Vagina (tissue), 2 donors: ENCODE measurements around the gene FOXO6. TPM values are rescaled to one million over a fixed set of nuclear protein-coding genes. Genes with fewer than 3 reads are reported as not detected.
A peak's percentile ranks its signal among the peaks of the same experiment; 100 is the strongest.

ENCODE experiments used
- DNase-seq, 2 donors: peaks; one replicate each; pipeline ENCODE4 v3.0.0-alpha.2; 2017; ENCODE audit errors: extremely low spot score in 2 of 2
- H3K27ac ChIP-seq: fragments of 200-600 bp; sonication (generic); one replicate; pipeline ENCODE4 v1.5.1; 2019
- H3K27me3 ChIP-seq: fragments of 200-600 bp; sonication (generic); one replicate; pipeline ENCODE4 v1.5.1; 2019
- H3K36me3 ChIP-seq, 2 donors: fragments of 200-600 bp; sonication (generic); one replicate each; pipeline ENCODE4 v1.5.1; 2017 to 2019
- H3K4me1 ChIP-seq: fragments of 200-600 bp; sonication (generic); one replicate; pipeline ENCODE4 v1.5.1; 2019
- H3K4me3 ChIP-seq, 2 donors: fragments of 200-600 bp; sonication (generic); 1 replicate in 1 of 2; 2 replicates in 1 of 2; pipeline ENCODE4 v1.5.1; 2016 to 2019
- H3K9me3 ChIP-seq: fragments of 200-600 bp; sonication (generic); one replicate; pipeline ENCODE4 v1.5.1; 2019
- POLR2A ChIP-seq, 2 donors: fragments of 450-650 bp; IDR thresholded peaks; one replicate each; pipeline ENCODE4 v1.6.1; 2017; ENCODE audit warnings: antibody characterized with exemption in 2 of 2, mild to moderate bottlenecking in 2 of 2, moderate library complexity in 2 of 2
- POLR2AphosphoS5 ChIP-seq, 2 donors: sonication (generic); formaldehyde crosslinking; IDR thresholded peaks; one replicate each; pipeline ENCODE4 v1.9.0; 2017; ENCODE audit warnings: antibody characterized with exemption in 2 of 2, mild to moderate bottlenecking in 2 of 2, low read depth in 1 of 2; ENCODE audit not compliant: insufficient read depth in 1 of 2
- intact Hi-C: fragments of 100-400 bp; cut with DNase I; formaldehyde crosslinking; loops from one replicate; pipeline ENCODE4 v1.15.1; 2023
- total RNA-seq: library from RNA; depleted of rRNA; stranded (reverse); fragments of >200 nt; gene quantifications from one replicate; pipeline ENCODE4 v1.2.3, GENCODE V29; 2016
- TF ChIP-seq, protein P1 (sequence below), 3 experiments: fragments of 450-650 bp in 2 of 3; fragments of 200-600 bp in 1 of 3; sonication (generic) in 1 of 3; IDR thresholded peaks; one replicate each; pipeline ENCODE4 v1.5.1; 2017 to 2019; ENCODE audit warnings: antibody characterized with exemption in 3 of 3, mild to moderate bottlenecking in 2 of 3, moderate library complexity in 2 of 3

FOXO6 gene
- total RNA-seq, 1 donor from 2014 or later, result 1.7 TPM

DNA sequence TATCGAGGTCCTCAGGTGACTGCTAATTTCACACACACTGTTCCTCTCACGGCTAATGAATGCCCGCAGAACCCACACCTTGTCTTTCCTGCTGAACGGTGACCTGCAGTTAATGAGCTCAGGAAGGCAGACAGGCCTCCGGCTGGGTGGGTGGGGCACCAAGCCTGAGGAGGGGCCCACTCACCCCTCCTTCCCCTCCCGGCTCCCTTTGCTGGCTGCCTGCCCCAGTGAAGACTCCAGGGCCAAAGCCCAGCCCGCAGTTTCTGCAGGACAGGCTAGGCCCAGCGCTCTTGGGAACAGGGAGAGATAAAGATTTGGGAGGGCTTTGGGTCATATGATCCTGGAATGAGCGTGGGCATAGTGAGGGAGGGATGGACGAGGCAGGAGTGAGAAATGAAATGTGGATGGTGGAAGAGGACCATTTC is 26.4 kb downstream of the FOXO6 start:
- Histone ChIP-seq H3K4me1 (peaks cover 55% of the 10 kb centered on the region), H3K27me3 (no peaks in the 10 kb centered on the region), H3K4me3 (no peak overlapping the region), H3K36me3 (no peaks in the 10 kb centered on the region), H3K27ac (peak overlapping the region; percentile 45), H3K9me3 (no peaks in the 10 kb centered on the region)
- TF ChIP-seq POLR2A (IDR thresholded peaks at IDR 0.05) (no peak), POLR2AphosphoS5 (IDR thresholded peaks at IDR 0.05; ENCODE audit: insufficient read depth in 1 of 2, low read depth in 1 of 2) (peak in 1 of 2 donors; percentile 59)
- TF ChIP-seq, protein P1, sequence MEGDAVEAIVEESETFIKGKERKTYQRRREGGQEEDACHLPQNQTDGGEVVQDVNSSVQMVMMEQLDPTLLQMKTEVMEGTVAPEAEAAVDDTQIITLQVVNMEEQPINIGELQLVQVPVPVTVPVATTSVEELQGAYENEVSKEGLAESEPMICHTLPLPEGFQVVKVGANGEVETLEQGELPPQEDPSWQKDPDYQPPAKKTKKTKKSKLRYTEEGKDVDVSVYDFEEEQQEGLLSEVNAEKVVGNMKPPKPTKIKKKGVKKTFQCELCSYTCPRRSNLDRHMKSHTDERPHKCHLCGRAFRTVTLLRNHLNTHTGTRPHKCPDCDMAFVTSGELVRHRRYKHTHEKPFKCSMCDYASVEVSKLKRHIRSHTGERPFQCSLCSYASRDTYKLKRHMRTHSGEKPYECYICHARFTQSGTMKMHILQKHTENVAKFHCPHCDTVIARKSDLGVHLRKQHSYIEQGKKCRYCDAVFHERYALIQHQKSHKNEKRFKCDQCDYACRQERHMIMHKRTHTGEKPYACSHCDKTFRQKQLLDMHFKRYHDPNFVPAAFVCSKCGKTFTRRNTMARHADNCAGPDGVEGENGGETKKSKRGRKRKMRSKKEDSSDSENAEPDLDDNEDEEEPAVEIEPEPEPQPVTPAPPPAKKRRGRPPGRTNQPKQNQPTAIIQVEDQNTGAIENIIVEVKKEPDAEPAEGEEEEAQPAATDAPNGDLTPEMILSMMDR (IDR thresholded peaks at IDR 0.05), result no peak
- intact Hi-C loops, result no loop called here
- DNase-seq, result no peak

DNA sequence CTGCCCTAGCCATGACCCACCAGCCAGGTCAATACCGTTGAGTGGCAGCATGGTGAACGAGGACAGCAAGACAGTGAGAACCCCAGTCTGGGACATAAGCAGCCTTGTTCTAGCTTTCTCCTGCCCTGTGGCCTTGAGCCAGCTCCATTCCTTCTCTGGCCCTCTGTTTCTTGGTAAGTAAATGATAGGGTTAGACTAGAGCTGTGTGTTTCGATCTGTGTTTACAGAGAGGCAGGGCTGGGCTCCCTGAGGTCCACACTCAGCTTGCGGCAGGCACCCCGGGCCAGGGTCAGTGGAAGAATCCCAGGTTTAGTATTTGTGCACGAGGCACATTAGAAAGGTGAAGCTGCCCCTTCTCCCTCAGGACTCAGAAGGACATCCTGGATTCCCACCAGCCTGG is 27.3 kb downstream of the FOXO6 start:
- no peaks in the 10 kb centered on the region for H3K27me3 ChIP-seq
- no peak for DNase-seq
- peaks cover 49% of the 10 kb centered on the region for H3K4me1 ChIP-seq
- H3K9me3 ChIP-seq, result no peaks in the 10 kb centered on the region
- intact Hi-C loops, result no loop called here
- H3K27ac ChIP-seq, result no peak overlapping the region
- H3K36me3 ChIP-seq, result no peaks in the 10 kb centered on the region
- no peak for TF ChIP-seq POLR2A (IDR thresholded peaks at IDR 0.05)
- TF ChIP-seq, protein P1 (IDR thresholded peaks at IDR 0.05), result no peak
- TF ChIP-seq POLR2AphosphoS5 (IDR thresholded peaks at IDR 0.05; ENCODE audit: insufficient read depth in 1 of 2, low read depth in 1 of 2), result no peak
- no peak overlapping the region for H3K4me3 ChIP-seq

DNA sequence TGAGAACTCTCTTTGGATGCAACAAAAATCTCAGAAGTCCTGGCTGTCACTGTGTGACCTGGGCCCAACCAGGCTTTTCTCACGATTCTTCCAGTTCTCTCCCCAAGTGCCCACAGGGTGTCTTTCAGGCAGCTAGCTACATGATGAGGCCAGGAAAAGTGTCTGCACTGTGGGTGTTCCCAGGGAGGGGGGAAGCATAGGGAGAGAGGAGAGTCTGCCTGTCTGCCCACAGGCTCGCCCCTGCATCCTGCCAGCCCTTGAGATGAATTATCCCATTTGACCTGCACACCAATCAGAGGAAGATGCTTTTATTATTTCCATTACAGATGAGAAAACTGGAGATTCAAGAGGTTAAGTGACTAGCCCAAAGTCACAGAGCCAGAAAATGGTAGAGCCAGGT is 27.8 kb downstream of the FOXO6 start:
- TF ChIP-seq POLR2AphosphoS5 (IDR thresholded peaks at IDR 0.05; ENCODE audit: insufficient read depth in 1 of 2, low read depth in 1 of 2), result no peak
- TF ChIP-seq POLR2A (IDR thresholded peaks at IDR 0.05), result no peak
- TF ChIP-seq, protein P1 (IDR thresholded peaks at IDR 0.05), result no peak
- Histone ChIP-seq H3K4me1 (peaks cover 47% of the 10 kb centered on the region), H3K36me3 (no peaks in the 10 kb centered on the region), H3K9me3 (no peaks in the 10 kb centered on the region), H3K27ac (no peak overlapping the region), H3K4me3 (no peak overlapping the region), H3K27me3 (no peaks in the 10 kb centered on the region)
- no peak for DNase-seq
- intact Hi-C loops, result no loop called here

DNA sequence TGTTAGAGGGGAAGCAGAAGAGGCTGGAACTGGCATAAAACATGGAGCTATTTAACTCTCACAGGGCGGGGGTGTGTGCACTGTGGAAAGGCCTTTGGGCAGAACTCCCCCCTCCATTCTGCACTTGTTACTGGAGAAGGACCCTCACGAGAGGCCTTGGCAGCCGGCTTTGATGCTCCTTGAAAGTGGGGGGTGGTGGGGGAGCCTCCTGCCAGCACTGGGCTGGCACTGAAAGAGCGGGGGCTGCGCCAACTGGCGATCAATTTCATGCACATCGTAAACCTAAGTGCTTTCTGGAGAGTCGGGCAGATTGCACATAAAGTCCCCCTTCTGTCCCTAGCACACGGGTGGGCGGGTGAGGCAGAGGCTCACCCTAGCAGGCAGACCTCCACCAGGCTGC is 28.9 kb downstream of the FOXO6 start:
- H3K4me3 ChIP-seq, result no peak overlapping the region
- H3K27ac ChIP-seq, result no peak overlapping the region
- H3K4me1 ChIP-seq, result peaks cover 45% of the 10 kb centered on the region
- H3K36me3 ChIP-seq, result no peaks in the 10 kb centered on the region
- DNase-seq, result no peak
- H3K9me3 ChIP-seq, result no peaks in the 10 kb centered on the region
- intact Hi-C loops, result no loop called here
- TF ChIP-seq POLR2A (IDR thresholded peaks at IDR 0.05), result no peak
- no peaks in the 10 kb centered on the region for H3K27me3 ChIP-seq

DNA sequence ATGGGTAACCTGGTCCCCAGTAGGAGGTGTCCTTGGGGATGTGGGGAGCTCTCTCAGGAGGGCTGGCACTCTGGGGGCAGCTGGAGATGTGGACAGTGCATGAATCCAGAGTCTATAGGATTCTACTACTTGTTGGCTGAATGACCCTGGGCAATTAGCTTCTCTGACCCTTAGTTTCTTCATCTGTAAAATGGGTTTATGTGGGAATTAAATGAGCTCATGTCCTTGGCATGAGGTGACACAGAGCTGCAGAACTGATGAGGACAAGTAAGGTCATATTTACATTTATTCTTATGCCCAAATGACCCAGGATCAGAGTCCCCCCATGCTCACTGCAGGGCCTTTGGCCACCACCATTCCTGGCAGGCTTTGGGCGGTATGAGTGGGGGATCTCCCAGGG is 29.3 kb downstream of the FOXO6 start:
- Histone ChIP-seq H3K27ac (no peak overlapping the region), H3K9me3 (no peaks in the 10 kb centered on the region), H3K4me3 (no peak overlapping the region), H3K36me3 (no peaks in the 10 kb centered on the region), H3K27me3 (no peaks in the 10 kb centered on the region), H3K4me1 (peaks cover 41% of the 10 kb centered on the region)
- no peak for DNase-seq
- TF ChIP-seq POLR2A (IDR thresholded peaks at IDR 0.05) (no peak), POLR2AphosphoS5 (IDR thresholded peaks at IDR 0.05; ENCODE audit: insufficient read depth in 1 of 2, low read depth in 1 of 2) (no peak)
- TF ChIP-seq, protein P1 (IDR thresholded peaks at IDR 0.05), result no peak
- intact Hi-C loops, result no loop called here
